ENCODE data around the gene EPS8L1.
"Not testable (repeated sequence)": the region's sequence is repeated elsewhere in the genome, so short reads cannot be mapped to it uniquely, and the experiment has no call there.

EPS8L1 gene

GRCh38 chr19:55034751-55035150 is 40.9 kb upstream of the EPS8L1 start:
- Histone ChIP-seq H3F3A (ENCODE audit: insufficient read depth, low read length) (no peaks in the 10 kb centered on the region; the same call in 1 of the 2 replicates), H4K20me1 (ENCODE audit: insufficient read depth, low read length) (no peaks in the 10 kb centered on the region), H3K9me2 (ENCODE audit: low read depth, low read length) (no peaks in the 10 kb centered on the region), H2AFZ (ENCODE audit: low read length) (no peak overlapping the region), H3K79me2 (ENCODE audit: insufficient read depth, low read length) (0 out of 2 replicates have a peak, but pooled peaks cover 3% of the 10 kb centered on the region), H3K9ac (ENCODE audit: low read length) (no peak overlapping the region), H3K27me3 (ENCODE audit: insufficient read depth, low read length) (no peaks in the 10 kb centered on the region), H3K9me3 (ENCODE audit: low read length) (peaks cover 3% of the 10 kb centered on the region; the same call in 1 of the 2 replicates), H3K4me1 (ENCODE audit: insufficient read depth, low read length, severe bottlenecking) (no peaks in the 10 kb centered on the region), H3K36me3 (ENCODE audit: insufficient read depth, low read length) (peaks cover 7% of the 10 kb centered on the region), H3K4me2 (ENCODE audit: low read length) (no peak overlapping the region), H3K4me3 (ENCODE audit: low read depth, low read length, poor library complexity, severe bottlenecking) (no peak overlapping the region), H3K27ac (ENCODE audit: low read depth, low read length, poor library complexity, severe bottlenecking) (no peak overlapping the region)
- TF ChIP-seq CTCF (IDR thresholded peaks at IDR 0.05; ENCODE audit: low read length) (no peak), EZH2 (IDR thresholded peaks at IDR 0.05; ENCODE audit: borderline replicate concordance, low read length) (no peak)

- Histone ChIP-seq H3K79me2 (ENCODE audit: insufficient read depth, low read length) (no peaks in the 10 kb centered on the region), H3F3A (ENCODE audit: insufficient read depth, low read length) (no peaks in the 10 kb centered on the region; the same call in 1 of the 2 replicates), H3K4me1 (ENCODE audit: insufficient read depth, low read length, severe bottlenecking) (no peaks in the 10 kb centered on the region), H2AFZ (ENCODE audit: low read length) (no peak overlapping the region), H3K4me2 (ENCODE audit: low read length) (no peak overlapping the region), H3K9me2 (ENCODE audit: low read depth, low read length) (no peaks in the 10 kb centered on the region), H3K27ac (ENCODE audit: low read depth, low read length, poor library complexity, severe bottlenecking) (no peak overlapping the region), H3K9ac (ENCODE audit: low read length) (no peak overlapping the region), H3K9me3 (ENCODE audit: low read length) (peaks cover 3% of the 10 kb centered on the region; the same call in 1 of the 2 replicates), H3K4me3 (ENCODE audit: low read depth, low read length, poor library complexity, severe bottlenecking) (no peak overlapping the region), H3K36me3 (ENCODE audit: insufficient read depth, low read length) (peaks cover 13% of the 10 kb centered on the region), H3K27me3 (ENCODE audit: insufficient read depth, low read length) (no peaks in the 10 kb centered on the region), H4K20me1 (ENCODE audit: insufficient read depth, low read length) (no peaks in the 10 kb centered on the region)
- TF ChIP-seq EZH2 (IDR thresholded peaks at IDR 0.05; ENCODE audit: borderline replicate concordance, low read length) (no peak), CTCF (IDR thresholded peaks at IDR 0.05; ENCODE audit: low read length) (no peak)
These were observed 39.6 kb upstream of the EPS8L1 start for GRCh38 chr19:55036058-55036457.

- H3K4me1 ChIP-seq (ENCODE audit: insufficient read depth, low read length, severe bottlenecking); H3K79me2 ChIP-seq (ENCODE audit: insufficient read depth, low read length); H3K9ac ChIP-seq (ENCODE audit: low read length); H3K4me3 ChIP-seq (ENCODE audit: low read depth, low read length, poor library complexity, severe bottlenecking); H3K27me3 ChIP-seq (ENCODE audit: insufficient read depth, low read length); H3K4me2 ChIP-seq (ENCODE audit: low read length); H4K20me1 ChIP-seq (ENCODE audit: insufficient read depth, low read length); H2AFZ ChIP-seq (ENCODE audit: low read length); H3K9me3 ChIP-seq (ENCODE audit: low read length); H3K9me2 ChIP-seq (ENCODE audit: low read depth, low read length); H3F3A ChIP-seq (ENCODE audit: insufficient read depth, low read length); H3K27ac ChIP-seq (ENCODE audit: low read depth, low read length, poor library complexity, severe bottlenecking): not testable (repeated sequence)
- peaks cover 28% of the 10 kb centered on the region for H3K36me3 ChIP-seq (ENCODE audit: insufficient read depth, low read length)
These were observed 38.1 kb upstream of the EPS8L1 start for GRCh38 chr19:55037603-55038002.

- H3K9ac ChIP-seq (ENCODE audit: low read length); H4K20me1 ChIP-seq (ENCODE audit: insufficient read depth, low read length); H3K4me1 ChIP-seq (ENCODE audit: insufficient read depth, low read length, severe bottlenecking); H3K4me2 ChIP-seq (ENCODE audit: low read length); H3K4me3 ChIP-seq (ENCODE audit: low read depth, low read length, poor library complexity, severe bottlenecking); H3K79me2 ChIP-seq (ENCODE audit: insufficient read depth, low read length); H3K27me3 ChIP-seq (ENCODE audit: insufficient read depth, low read length); H3K27ac ChIP-seq (ENCODE audit: low read depth, low read length, poor library complexity, severe bottlenecking); H3K9me2 ChIP-seq (ENCODE audit: low read depth, low read length); H3F3A ChIP-seq (ENCODE audit: insufficient read depth, low read length); H3K9me3 ChIP-seq (ENCODE audit: low read length); H2AFZ ChIP-seq (ENCODE audit: low read length): not testable (repeated sequence)
- H3K36me3 ChIP-seq (ENCODE audit: insufficient read depth, low read length) = peaks cover 54% of the 10 kb centered on the region
These were observed 35.0 kb upstream of the EPS8L1 start for GRCh38 chr19:55040654-55041053.
